GDM1 (cell line): Measurements from ENCODE around the gene NCLN.
A peak's percentile ranks its signal among the peaks of the same experiment; 100 is the strongest.
"Not testable (repeated sequence)": the region's sequence is repeated elsewhere in the genome, so short reads cannot be mapped to it uniquely, and the experiment has no call there.

Source experiments
- DNase-seq: peaks from one replicate; lab custom pipeline; 2025; lab: John Stamatoyannopoulos, UW

NCLN gene

DNA sequence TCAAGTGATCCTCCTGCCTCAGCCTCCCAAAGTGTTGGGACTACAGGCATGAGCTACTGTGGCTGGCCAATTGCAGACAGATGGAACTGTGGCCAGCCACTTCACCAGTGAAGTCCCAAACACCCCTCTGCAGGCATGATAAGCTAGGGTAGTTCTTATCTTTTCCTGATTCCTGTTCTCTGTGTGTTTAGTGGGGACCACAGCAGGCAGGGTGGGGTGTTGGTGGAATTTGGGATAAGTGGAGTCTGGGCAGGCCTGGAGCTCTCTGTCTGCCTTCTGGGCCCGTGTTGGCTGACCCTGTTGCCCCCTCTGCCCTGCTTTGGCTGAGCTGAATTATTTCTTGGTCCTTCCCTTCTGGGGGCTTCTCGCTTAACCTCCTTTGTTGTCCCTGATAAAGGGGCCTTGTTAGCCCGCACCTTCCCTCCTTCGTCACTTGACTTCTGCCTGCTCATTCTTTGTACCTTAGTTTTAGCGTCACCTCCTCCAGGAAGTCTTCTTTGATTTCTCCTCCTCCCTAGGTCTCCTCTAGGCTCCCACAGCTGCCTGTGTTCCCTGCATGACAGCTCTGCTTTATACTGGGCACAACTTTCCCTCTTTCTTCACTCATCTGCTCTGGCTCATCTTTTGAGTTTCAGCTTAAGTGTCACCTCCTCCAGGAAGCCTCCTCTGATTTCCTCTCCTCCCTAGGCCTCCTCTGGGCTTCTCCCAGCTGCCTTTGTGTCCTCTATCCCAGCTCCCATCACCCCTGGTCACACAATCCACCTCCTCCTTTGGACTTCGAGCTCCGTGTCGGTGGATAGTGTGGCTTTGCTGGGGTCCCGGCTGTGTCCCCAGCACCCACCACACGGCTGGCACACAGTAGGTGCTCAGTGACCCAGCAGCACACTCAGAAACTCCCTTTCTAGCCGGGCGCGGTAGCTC is 1.7 kb upstream of the NCLN start:
- no peak for DNase-seq

DNA sequence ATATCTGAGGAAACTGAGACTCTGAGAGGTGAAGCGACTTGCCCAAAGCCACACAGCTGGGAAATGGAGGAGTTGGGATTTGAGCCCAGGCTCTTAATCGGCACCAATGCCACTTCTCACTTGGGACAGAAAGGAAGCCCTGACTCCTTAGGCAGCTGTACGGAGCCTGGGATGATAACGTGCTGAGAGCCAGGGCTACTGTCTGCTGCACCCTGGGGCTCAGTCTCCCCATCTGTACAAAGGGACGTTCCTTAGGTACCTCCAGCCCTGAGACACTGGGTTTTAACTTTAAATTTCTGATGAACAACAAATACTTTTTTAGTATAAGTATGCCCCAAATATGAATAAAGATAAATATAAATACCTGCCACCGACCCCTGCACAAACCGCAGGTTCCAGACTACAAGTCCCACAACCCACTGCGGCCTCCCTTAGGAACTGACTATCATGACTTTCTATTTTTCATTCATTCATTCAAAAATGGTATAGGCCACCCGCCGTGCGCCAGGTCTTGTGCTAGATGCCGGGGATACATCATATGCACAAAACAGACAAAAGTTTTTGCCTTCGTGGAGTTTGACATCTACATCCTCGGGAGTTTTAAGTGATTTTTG is 776 bp upstream of the NCLN start:
- DNase-seq: peak; percentile 61

DNA sequence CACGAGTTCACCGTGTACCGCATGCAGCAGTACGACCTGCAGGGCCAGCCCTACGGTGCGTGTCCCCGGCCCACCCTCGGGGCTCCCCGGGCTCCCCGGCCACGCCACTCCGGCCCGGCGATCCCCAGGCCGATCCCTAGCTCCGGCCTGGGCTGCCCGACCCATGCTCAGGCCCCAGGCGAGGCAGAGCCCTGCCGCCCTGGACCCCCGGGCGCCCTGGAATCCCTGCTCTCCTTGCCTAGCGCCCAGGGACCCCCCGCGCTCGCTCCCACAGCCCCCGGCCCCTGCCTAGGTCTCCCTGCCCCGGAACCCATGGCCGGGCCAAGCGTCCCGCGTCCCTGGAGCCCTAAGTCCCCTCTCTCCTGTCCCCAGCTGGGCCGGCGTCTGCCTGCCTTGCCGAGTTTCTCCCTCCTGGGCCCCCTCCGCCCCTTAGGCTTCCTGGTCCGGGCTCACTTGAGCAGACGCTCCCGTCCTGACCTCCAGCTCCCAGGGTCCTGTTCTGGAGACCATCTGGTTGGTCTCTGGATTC is 494 bp downstream of the NCLN start:
- DNase-seq: no peak

DNA sequence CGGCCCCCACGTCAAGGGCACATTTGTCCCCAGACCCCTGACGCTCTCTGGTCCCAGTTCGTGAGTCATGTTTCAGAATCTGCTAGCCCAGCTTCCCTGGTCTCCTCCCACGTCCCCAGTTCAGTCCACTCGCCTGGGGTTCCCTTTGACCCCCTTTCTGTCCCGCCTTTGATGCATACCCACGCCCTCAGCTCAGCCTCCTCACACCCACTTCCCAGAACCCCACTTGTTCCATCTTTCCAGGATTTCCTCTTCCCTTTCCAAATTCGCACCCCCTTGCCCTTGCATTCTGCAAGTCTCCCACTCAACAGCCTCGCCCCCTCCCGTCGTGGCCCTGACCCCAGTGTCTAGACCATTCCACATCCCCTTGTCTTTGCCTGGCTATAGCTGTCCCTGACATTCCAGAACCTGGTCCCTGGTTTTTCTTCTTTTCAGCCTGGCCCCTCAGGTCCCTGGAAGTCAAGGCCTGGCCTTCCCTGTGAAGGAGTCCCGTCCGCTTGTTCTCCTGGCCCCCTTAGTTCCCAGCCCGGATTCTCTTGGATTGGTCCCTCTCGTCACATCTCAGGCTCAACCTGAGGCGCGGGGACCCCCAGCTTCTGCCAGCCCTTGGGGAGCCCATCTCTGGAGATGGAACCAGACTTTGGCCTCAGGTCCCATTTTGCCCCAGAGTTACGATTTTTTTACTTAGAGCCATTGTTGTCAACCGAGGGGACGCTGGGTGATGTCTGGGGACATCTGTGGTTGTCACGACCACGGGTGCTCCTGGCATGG is 1.3 kb downstream of the NCLN start:
- DNase-seq: no peak

DNA sequence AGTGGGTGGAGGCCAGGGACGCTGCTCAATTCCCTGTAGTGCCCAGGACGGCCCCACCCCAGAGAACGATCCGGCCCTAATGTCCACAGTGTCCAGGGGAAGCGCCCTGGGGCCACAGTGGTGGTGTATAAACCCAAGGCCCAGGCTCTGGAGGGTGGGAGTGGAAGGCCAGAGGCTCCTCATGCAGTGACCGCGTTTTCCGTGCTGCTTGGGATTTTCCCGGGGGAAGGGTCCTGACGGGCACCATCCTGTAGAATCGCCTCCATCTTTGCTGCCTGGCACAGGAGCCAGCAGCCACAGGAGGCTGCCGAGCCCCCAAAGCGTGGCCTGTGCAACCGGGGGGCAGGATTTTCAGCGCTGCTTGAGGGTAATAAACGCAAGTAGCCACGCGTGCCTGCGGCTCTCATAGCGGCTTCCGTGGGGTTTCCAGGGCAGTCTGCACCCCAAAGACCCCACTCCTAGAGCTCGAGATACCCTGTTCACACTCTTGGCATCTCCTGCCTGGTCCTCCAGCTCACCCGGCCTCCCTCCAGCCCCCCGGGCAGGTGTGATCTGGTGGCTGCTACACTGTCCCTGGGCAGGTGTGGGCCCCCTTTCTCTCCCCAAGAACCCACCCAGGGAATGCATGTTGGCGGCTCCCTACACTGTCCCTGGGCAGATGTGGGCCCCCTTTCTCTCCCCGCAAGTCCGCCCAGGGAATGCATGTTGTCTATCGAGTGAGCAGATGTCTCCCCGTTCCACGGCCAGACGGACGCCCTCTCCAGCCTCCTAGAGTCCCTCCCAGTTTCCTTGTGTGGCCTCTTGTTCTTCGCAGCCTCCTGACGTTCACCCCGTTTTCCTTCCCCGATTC is 2.2 kb downstream of the NCLN start:
- DNase-seq: no peak

- DNase-seq: no peak
Observed at GRCh38 chr19:3188627-3189596, 3.2 kb downstream of the NCLN start.

GRCh38 chr19:3189702-3190469 is 4.2 kb downstream of the NCLN start:
- no peak for DNase-seq

DNA sequence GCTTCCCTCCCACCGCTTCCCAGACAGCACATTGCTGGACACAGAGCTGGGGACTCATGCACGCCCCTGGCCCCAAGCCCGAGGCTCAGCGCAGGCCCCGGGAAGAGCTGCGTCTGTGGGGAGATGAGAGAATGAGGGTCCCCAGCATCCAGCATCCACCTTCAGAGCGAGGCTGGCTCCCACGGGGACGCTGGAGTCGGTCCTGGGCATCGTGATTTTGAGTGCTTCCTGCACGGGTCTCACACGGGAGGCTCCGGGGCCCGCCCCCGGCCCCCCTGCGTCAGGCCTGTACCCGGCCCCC is 4.7 kb downstream of the NCLN start:
- DNase-seq: no peak

- no peak for DNase-seq
Observed at GRCh38 chr19:3190921-3191805, 5.4 kb downstream of the NCLN start.

- DNase-seq: not testable (repeated sequence)
Observed at GRCh38 chr19:3191806-3192104, 6.0 kb downstream of the NCLN start.

DNA sequence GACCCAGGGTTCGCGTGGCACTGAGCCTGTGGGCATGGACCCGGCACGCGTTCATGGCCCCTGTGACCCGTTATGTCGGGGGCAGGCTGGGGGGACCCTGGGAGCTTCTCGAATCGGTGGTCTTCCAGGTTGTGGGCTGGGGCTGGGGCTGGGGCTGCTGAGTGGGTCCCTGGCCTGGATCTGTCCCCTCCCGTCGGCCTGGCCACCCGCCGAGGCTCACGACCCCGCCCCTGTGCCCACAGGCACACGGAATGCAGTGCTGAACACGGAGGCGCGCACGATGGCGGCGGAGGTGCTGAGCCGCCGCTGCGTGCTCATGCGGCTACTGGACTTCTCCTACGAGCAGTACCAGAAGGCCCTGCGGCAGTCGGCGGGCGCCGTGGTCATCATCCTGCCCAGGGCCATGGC is 6.5 kb downstream of the NCLN start:
- no peak for DNase-seq

DNA sequence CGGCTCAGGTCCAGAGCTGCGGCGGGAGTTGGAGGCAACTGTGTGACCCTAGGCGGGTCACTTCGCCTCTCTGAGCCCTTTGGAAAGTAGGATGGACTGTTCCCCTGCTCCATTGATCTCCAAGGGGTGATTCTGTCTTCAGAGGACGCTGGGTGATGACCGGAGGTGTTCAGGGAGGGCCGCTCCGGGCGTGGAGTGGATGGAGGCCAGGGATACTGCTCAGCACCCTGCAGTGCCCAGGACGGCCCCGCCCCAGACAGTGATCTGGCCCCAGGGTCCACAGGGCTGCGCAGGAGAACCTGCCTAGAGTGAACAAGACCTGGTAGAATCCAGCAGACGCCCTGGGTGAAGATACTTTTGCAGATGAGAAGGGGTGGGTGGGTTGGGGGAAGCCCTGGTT is 7.0 kb downstream of the NCLN start:
- no peak for DNase-seq

DNA sequence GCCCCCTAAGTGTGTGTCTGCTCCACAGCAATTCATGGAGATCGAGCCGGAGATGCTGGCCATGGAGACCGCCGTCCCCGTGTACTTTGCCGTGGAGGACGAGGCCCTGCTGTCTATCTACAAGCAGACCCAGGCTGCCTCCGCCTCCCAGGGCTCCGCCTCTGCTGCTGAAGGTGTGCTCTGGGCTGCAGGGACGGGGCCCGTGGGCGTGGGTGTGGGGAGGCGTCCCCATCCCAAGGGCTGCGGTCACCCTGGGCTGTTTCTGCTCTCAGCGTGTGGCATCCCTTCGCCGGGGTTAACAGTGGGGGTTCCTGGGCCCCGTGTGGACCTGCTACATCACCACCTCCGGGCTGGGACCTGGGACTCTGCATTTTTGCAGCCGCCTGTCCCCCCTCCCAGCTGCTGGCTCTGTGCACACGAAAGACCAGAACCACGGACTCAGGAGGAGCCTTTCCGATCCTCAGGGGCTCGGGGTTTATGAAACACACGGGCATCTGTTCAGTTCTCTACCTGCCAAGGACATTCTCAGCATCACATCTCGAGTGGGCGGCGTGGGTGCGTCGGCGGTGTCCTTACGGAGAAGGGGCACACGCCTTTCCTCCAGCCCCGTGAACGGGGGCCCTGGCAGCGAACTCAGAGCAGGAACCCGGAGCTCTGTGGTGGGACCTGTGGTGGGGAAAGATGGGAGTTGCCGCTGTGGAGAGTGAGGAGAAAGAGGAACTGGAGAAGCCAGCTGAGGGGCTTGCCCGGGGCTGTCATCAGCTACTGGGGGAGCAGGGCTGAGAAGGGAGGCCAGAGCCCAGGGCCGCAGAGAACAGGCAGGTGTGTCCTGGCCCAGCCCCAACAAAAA is 7.8 kb downstream of the NCLN start:
- peak; percentile 63 for DNase-seq

- no peak for DNase-seq
Observed at GRCh38 chr19:3194106-3195087, 8.7 kb downstream of the NCLN start.

GRCh38 chr19:3196064-3196932 is 10.6 kb downstream of the NCLN start:
- no peak for DNase-seq

- DNase-seq: no peak
Observed at GRCh38 chr19:3196933-3197205, 11.1 kb downstream of the NCLN start.
